Hypothalamus (tissue), 51 donors: Measurements from ENCODE around the gene GNB5.

Experiments
- DNase-seq, 51 donors: peaks; one replicate each; lab custom pipeline; 2025; lab: John Stamatoyannopoulos, UW

GNB5 gene

DNA sequence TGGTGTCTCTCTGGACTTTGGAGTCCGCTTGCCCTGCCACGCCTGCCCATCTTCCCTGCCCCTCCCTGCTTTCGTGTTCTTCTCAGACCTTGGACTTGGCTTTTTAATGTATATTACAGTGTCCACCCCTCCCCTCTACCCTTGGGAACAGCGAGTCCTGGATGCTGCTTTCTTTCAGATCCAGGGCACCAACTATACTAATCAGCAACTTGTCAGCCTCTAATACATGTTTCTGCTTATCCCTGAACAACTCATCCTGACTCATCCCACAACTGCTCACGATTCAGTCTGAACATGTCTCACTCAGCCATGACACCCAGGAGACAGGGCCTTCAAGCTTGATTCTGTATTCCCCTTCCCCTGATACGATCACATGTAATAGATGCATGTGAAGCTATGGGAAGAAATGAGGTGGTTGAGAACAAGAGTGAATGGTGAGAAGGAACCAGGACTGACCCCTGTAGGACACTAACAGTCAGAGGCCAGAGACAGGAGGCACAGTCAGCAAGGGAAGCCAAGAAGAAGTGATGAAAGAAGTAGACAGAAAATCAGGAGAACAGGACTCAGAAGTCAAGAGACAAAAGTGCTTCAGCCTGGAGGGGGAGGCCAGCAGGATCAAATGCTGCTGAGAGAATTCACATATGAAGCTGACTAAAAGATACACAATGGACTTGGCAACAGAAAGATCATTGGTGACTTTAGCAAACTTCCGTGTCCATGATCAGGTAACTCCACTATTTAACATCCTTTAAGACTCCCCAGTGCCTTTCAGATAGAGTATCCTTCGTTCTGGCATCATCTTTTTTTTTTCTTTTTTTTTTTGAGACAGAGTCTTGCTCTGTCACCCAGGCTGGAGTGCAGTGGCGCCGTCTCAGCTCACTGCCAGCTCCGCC lies 114.1 kb downstream of the GNB5 start:
- DNase-seq, result peak in 1 of 51 donors; percentile 37

DNA sequence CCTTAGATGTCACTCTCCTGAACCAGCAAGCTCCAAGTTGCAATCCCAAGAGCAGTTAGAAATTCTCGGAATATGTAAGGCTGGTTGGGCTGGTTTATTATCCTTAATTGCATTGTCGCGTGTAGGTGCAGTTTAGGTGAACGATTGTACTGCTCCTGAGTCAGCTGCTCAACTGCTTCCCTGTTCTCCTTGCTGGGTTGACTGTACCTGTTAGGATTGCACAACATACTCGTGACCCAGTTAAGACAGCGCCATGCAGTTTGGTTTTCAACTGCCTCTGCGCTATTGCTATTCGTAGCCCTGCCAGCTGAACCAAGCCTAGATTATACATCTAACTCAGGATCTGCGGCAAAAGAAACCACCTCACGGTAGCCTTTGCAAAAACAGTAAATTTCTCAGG lies 119.6 kb downstream of the GNB5 start:
- peak in 2 of 51 donors; percentile 9 to 48 for DNase-seq

- DNase-seq, result no peak
Measured at GRCh38 chr15:52069559-52069958, 121.6 kb downstream of the GNB5 start.

GRCh38 chr15:52068004-52068615 lies 123.1 kb downstream of the GNB5 start:
- no peak for DNase-seq

DNA sequence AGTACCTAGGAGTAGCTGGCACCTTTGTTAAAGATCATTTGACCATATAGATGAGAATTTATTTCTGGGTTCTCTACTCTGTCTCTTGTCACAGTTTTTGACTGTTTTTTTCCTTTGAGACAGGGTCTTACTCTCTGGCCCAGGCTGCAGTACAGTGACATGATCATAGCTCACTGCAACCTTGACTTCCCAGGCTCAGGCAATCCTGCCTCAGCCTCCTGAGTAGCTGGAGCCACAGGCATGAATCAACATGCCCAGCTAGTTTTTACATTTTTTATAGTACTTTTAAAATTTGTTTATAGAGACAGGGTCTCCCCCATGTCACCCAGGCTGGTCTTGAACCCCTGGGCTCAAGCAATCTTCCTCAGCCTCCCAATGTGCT lies 123.7 kb downstream of the GNB5 start:
- no peak for DNase-seq

- DNase-seq, result no peak
Measured at GRCh38 chr15:52066842-52067544, 124.2 kb downstream of the GNB5 start.
